Stimulated activated naive B cell treated with anti-CD40 and anti-IgM and Interleukin-4, amounts not matched to agents 10 μg/mL and 1 μg/mL and 100 μg/mL, for 72 hours (primary cell): Measurements from ENCODE around the gene DAND5.
A peak's percentile ranks its signal among the peaks of the same experiment; 100 is the strongest.

ENCODE experiments used
- ATAC-seq, 2 donors: fragments of 150-1000 bp; cut with Tn5 transposase; replicated peaks; 2 replicates each; pipeline ENCODE4 v1.10.0; 2021; ENCODE audit warnings: moderate library complexity in 1 of 2
- DNase-seq: peaks from one replicate; pipeline ENCODE4 v3.0.0; 2021
- H3K27ac Mint-ChIP-seq: one replicate; pipeline ENCODE4 v1.8.0; 2022; ENCODE audit warnings: mild to moderate bottlenecking, mixed read lengths
- H3K27me3 Mint-ChIP-seq, 2 donors: one replicate each; pipeline ENCODE4 v1.8.0; 2022; ENCODE audit warnings: mixed read lengths in 2 of 2
- H3K36me3 Mint-ChIP-seq, 2 donors: one replicate each; pipeline ENCODE4 v1.8.0; 2022; ENCODE audit warnings: mixed read lengths in 2 of 2, mild to moderate bottlenecking in 1 of 2
- H3K4me1 Mint-ChIP-seq, 2 donors: one replicate each; pipeline ENCODE4 v1.8.0; 2022; ENCODE audit warnings: mixed read lengths in 2 of 2, mild to moderate bottlenecking in 1 of 2
- H3K4me3 Mint-ChIP-seq, 2 donors: one replicate each; pipeline ENCODE4 v1.8.0; 2022; ENCODE audit warnings: mild to moderate bottlenecking in 2 of 2, mixed read lengths in 2 of 2, moderate library complexity in 1 of 2
- H3K9me3 Mint-ChIP-seq, 2 donors: one replicate each; pipeline ENCODE4 v1.8.0; 2022; ENCODE audit warnings: mixed read lengths in 2 of 2, mild to moderate bottlenecking in 1 of 2

DAND5 gene

DNA sequence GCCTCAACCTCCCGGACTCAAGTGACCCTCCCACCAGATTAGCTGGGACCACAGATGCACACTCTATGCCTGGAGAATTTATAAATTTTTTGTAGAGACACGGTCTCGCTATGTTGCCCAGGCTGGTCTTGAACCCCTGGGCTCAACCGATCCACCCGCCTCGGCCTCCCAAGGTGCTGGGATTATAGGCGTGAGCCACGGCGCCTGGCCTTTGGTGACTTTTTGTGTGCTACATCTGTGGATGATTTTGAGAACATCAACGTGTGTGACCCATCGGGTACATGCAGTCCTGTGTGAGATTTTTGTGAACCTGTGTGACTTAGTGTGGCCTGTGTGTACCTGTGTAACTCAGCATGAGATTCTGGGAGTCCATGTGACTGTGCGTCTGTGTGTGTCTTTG, 17.4 kb downstream of the DAND5 start:
- ATAC-seq (no peak), DNase-seq (no peak)
- no peak overlapping the region for H3K27ac Mint-ChIP-seq
- H3K4me3 Mint-ChIP-seq: no peak overlapping the region
- H3K27me3 Mint-ChIP-seq: peaks cover 5 to 6% of the 10 kb centered on the region in 2 donors
- H3K9me3 Mint-ChIP-seq: no peaks in the 10 kb centered on the region
- H3K36me3 Mint-ChIP-seq: no peaks in the 10 kb centered on the region
- peaks cover 0 to 11% of the 10 kb centered on the region in 2 donors for H3K4me1 Mint-ChIP-seq

DNA sequence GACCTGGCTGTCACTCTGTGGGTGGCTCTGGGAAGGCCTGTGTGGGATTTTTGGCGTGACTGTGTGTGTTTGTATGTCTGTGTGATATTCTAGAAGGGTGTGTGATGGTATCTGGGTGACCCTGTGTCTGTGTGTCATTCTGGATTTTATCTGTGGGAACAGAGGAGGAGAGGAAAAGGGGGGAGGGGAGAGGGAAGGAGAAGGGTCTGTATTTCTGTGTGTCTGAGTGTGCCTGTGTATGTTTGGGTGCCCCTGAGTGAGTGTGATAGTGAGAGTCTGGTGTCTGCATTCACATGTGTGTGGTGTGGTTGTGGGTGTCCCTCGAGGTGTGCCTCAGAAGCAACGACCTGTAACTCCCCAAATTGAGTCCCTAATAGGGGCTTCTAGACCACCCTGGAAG, 17.8 kb downstream of the DAND5 start:
- H3K4me1 Mint-ChIP-seq: peaks cover 0 to 11% of the 10 kb centered on the region in 2 donors
- ATAC-seq (no peak), DNase-seq (no peak)
- no peaks in the 10 kb centered on the region for H3K9me3 Mint-ChIP-seq
- no peak overlapping the region for H3K27ac Mint-ChIP-seq
- no peak overlapping the region for H3K4me3 Mint-ChIP-seq
- no peaks in the 10 kb centered on the region for H3K36me3 Mint-ChIP-seq
- peaks cover 5 to 6% of the 10 kb centered on the region in 2 donors for H3K27me3 Mint-ChIP-seq

DNA sequence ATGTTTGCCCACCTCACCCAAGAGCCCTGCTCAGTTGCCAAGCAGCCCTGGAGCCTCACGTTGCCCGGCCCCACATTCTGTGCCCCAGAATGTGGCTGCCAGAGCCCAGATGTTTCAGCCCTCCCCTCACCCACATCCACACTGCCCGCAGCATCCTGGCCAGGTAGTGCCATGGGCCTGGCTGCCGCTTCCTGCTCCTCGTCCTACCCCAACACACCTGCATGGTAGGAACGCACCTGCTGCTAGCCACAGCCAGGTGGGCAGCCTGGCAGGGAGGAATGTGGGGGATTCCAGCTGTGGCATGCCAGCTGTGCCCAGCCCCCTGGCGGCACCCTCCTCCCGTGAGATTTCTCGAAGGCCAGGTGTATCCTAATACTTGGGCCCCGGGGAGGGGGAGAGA, 18.4 kb downstream of the DAND5 start:
- H3K27me3 Mint-ChIP-seq: peaks cover 5 to 6% of the 10 kb centered on the region in 2 donors
- H3K36me3 Mint-ChIP-seq: no peaks in the 10 kb centered on the region
- peaks cover 0 to 11% of the 10 kb centered on the region in 2 donors for H3K4me1 Mint-ChIP-seq
- no peaks in the 10 kb centered on the region for H3K9me3 Mint-ChIP-seq
- ATAC-seq: no peak
- H3K4me3 Mint-ChIP-seq: no peak overlapping the region
- no peak for DNase-seq
- H3K27ac Mint-ChIP-seq: no peak overlapping the region

DNA sequence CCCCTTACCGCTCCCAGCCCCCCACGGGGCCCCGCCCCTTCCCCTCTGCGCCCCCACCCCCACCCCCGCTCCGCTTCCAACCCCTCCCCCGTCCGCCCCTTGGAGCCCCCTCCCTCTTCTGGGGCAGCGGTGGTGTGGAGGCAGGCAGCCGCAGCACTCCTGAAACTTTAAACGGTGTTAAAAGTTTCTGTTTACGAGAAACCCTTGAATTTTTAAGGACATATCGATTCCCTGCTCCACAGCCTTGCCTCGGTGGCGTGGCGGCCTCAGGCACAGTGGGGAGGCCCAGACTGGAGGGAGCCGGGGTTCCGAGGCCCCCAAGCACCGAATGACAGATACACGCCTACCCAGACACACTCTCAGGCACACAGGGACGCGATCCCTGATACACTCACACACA, 21.1 kb downstream of the DAND5 start:
- no peak for ATAC-seq
- Mint-ChIP-seq H3K4me3 (no peak overlapping the region), H3K27ac (no peak overlapping the region), H3K9me3 (no peaks in the 10 kb centered on the region), H3K27me3 (peaks cover 13 to 18% of the 10 kb centered on the region in 2 donors), H3K36me3 (peaks cover 0 to 3% of the 10 kb centered on the region in 2 donors), H3K4me1 (peaks cover 8 to 9% of the 10 kb centered on the region in 2 donors)
- DNase-seq: no peak

DNA sequence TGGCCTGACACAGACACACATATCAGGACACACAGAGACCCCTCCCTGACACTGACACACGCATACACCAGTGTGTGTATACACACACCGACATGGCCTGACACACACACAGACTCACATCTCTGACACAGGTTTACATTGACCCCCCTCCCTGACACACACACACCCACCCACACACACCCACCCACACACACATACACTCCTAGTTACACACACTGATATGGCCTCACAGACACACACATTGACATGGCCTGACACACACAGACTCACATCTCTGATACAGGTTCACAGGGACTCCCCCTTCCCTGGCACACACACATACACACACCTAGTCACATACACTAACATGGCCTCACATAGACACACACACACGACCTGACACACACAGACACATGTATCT, 21.5 kb downstream of the DAND5 start:
- H3K4me1 Mint-ChIP-seq: peaks cover 7 to 9% of the 10 kb centered on the region in 2 donors
- H3K27me3 Mint-ChIP-seq: peaks cover 13 to 19% of the 10 kb centered on the region in 2 donors
- no peaks in the 10 kb centered on the region for H3K9me3 Mint-ChIP-seq
- peaks cover 0 to 3% of the 10 kb centered on the region in 2 donors for H3K36me3 Mint-ChIP-seq
- no peak overlapping the region for H3K4me3 Mint-ChIP-seq
- no peak for ATAC-seq
- no peak for DNase-seq
- no peak overlapping the region for H3K27ac Mint-ChIP-seq

DNA sequence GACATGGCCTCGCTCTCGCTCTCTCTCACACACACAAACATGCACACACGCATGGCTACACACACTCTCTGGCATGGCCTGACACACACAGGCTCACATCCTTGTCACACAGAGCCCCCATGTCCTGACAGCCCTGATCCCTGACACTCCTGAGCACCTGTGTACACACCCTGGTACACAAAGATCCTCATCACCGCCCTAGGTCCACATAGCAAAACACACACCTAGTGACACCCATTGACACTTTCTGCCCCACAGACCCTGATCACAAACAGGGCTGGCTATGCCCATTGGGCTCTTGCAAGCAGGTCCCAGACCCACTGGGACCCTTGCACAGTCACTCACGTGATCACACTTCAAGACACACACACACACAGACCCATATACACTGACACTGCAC, 21.9 kb downstream of the DAND5 start:
- peaks cover 10 to 13% of the 10 kb centered on the region in 2 donors for H3K4me1 Mint-ChIP-seq
- H3K9me3 Mint-ChIP-seq: no peaks in the 10 kb centered on the region
- H3K27ac Mint-ChIP-seq: no peak overlapping the region
- peaks cover 0 to 3% of the 10 kb centered on the region in 2 donors for H3K36me3 Mint-ChIP-seq
- no peak for DNase-seq
- H3K27me3 Mint-ChIP-seq: peaks cover 17 to 24% of the 10 kb centered on the region in 2 donors
- no peak for ATAC-seq
- H3K4me3 Mint-ChIP-seq: no peak overlapping the region

DNA sequence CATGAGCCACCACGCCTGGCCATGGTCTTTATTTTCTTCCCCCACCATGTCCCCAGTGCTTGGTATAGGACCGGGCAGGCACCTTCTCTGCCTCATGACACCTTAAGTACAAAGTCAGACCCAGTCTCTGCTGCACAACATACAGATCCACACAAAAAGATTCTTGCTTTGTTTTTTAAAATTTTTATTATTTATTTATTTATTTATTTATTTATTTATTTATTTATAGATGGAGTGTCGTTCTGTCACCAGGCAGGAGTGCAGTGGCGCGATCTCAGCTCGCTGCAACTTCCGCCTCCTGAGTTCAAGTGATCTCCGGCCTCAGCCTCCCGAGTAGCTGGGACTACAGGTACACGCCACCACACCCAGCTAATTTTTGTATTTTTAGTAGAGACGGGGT, 23.4 kb downstream of the DAND5 start:
- ATAC-seq (no peak), DNase-seq (no peak)
- no peak overlapping the region for H3K4me3 Mint-ChIP-seq
- no peaks in the 10 kb centered on the region for H3K9me3 Mint-ChIP-seq
- H3K36me3 Mint-ChIP-seq: peaks cover 0 to 3% of the 10 kb centered on the region in 2 donors
- H3K27me3 Mint-ChIP-seq: peaks cover 12 to 26% of the 10 kb centered on the region in 2 donors
- peaks cover 10 to 13% of the 10 kb centered on the region in 2 donors for H3K4me1 Mint-ChIP-seq
- no peak overlapping the region for H3K27ac Mint-ChIP-seq

DNA sequence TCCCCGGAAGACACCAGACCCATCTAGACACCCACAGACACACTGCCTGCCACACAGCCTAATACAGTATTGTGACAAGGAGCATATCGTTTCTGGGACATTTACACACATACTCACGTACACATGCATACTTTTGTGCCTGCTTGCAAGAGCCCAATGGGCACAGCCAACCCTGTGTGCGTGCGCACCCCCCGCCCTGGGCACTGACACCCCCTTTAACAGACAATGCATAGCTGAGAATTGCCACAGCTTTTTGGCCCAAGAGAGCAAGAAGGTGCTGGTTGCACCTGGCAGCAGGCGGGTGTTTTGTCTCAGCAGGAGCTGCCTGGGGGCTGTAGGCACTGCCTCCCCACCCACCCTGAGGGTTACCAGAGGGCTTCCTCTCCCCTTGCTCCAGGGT, 24.2 kb downstream of the DAND5 start:
- ATAC-seq (no peak), DNase-seq (no peak)
- Mint-ChIP-seq H3K4me1 (peaks cover 10 to 13% of the 10 kb centered on the region in 2 donors), H3K36me3 (peaks cover 0 to 3% of the 10 kb centered on the region in 2 donors), H3K9me3 (no peaks in the 10 kb centered on the region), H3K4me3 (no peak overlapping the region), H3K27me3 (peaks cover 12 to 32% of the 10 kb centered on the region in 2 donors), H3K27ac (no peak overlapping the region)

DNA sequence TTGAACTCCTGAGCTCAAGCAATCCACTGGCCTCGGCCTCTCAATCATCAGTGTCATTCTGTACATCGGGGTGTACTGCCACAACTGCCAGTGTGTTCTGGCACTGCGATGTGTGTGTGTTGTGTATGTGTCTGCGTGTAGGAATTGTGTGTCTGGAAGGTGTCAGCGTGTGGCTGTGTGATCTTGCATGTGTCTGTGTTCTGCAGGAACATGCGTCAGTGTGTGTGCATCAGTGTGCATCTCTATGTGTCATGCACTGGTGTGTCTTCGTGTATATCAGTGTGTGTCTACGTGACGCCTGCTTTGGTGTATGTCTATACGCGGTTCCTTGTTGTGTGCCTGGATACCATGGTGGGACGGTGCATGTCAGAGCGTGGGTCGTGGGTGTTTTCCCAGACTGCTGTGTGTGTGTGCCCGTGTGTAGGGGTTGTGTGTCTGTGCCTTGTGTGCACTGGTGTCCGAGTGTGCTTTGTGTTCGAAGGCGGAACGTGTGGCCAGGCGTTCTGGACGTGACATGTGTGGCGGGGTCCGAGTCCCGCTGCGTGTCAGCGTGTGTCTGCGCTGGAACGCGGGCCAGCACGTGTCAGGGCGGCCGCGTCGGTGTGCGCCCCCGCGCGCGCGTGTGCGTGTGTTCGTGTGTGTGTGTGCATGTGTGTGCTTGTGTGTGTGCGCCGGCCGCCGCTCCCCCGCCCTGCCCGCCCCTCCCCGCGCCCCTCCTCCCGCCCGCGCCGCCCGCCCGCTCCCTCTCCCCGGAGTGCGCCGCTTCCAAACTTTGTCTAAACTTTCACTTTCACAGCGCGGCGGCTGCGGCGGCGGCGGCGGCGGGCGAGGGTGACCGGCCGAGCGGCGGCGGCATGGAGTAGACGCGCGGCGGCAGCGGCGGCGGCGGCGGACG, 25.6 kb downstream of the DAND5 start, which contains the start of gene NFIX:
NFIX (plus strand) TSS at position 775 of the 895 bp plus-strand sequence. CDS start 363 bp downstream, outside the sequence.
- H3K27ac Mint-ChIP-seq: peak within 1 kb of the TSS; percentile 60
- peak within 1 kb of the TSS; percentile 87 to 90 for H3K4me3 Mint-ChIP-seq
- DNase-seq (no peak), ATAC-seq (peak; percentile 54 to 60)
- peaks cover 0 to 3% of the 10 kb centered on the region in 2 donors for H3K36me3 Mint-ChIP-seq
- peaks cover 10 to 13% of the 10 kb centered on the region in 2 donors for H3K4me1 Mint-ChIP-seq
- H3K9me3 Mint-ChIP-seq: no peaks in the 10 kb centered on the region
- H3K27me3 Mint-ChIP-seq: peaks cover 12 to 32% of the 10 kb centered on the region in 2 donors

DNA sequence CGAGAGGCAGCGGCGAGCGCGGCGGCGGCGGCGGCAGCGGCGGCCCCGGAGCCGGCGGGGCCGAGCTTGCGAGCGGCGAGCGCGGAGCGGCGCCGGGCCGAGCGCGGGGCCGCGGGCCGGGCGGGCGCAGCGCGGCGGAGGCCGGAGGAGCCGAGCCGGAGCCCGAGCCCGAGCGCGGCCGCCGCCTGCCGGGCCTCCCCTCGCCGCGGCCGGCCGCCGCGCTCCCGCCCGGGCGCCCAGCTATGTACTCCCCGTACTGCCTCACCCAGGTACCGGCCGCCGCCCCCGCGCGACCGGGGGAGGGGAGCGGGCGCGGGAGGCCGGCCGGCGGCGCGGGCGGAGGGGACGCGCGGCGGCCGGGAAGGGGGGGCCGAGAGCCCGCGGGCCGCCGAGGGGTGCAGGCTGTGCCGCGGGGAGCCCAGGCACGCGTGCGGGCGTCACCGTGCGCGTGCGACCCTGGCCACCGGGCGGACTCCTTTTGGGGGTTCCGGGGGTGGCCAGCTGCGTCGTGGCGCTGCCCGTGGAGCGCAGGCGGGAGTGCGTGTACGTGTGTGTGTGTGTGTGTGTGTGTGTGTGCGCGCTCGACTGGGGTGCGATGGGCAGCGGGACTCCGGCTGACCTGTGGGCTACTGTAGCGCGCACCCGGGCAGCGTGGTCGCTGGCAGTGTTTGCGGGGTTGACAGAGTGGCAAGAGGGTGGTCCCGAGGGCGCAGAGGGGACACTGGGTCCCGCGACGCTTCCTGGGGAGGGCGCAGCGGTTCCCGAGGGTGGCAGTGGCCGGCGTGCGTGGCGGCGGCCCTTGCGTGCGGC, 26.4 kb downstream of the DAND5 start:
- no peak for DNase-seq
- peaks cover 12 to 32% of the 10 kb centered on the region in 2 donors for H3K27me3 Mint-ChIP-seq
- no peaks in the 10 kb centered on the region for H3K9me3 Mint-ChIP-seq
- H3K4me3 Mint-ChIP-seq: peak overlapping the region; percentile 87 to 90
- ATAC-seq: peak; percentile 43 to 45
- H3K4me1 Mint-ChIP-seq: peaks cover 10 to 13% of the 10 kb centered on the region in 2 donors
- peak overlapping the region; percentile 53 for H3K27ac Mint-ChIP-seq
- peaks cover 0 to 3% of the 10 kb centered on the region in 2 donors for H3K36me3 Mint-ChIP-seq

DNA sequence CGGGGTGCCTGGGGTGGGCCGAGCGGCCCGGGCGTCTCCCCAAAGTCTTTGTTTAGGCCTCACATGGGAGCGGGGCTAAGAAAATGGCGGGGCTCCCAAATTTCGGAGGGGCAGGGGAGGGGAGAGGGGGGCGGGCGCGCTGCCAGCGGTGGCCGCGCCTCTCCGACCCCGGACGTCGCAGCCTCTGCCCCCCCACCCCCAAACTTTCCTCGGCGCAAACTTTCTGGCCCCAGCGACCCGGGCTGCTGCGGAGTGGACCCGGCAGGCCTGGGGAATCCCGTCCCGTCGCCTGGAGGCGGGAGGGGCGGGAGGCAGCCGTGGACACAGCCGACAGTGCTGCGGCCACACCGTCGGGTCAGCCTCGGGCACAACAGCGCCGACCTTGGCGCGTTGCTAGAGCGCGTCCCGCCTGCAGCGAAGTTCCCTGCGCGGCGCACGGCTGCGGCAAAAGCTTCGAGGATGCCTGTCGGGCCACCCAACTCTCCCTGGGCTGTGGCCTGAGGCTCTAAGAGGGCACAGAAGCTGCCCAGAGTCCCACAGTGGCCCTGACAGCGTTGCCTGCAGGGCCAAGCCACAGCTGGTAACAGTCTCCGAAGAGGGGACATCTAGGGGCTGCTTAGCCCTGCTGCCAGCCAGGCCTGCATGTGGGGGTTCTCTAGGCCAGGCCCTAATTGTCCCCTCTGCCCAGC, 27.2 kb downstream of the DAND5 start:
- Mint-ChIP-seq H3K36me3 (peaks cover 0 to 3% of the 10 kb centered on the region in 2 donors), H3K27me3 (peaks cover 12 to 32% of the 10 kb centered on the region in 2 donors), H3K4me3 (peak overlapping the region; percentile 47 to 90), H3K27ac (no peak overlapping the region), H3K4me1 (peaks cover 8 to 13% of the 10 kb centered on the region in 2 donors), H3K9me3 (no peaks in the 10 kb centered on the region)
- ATAC-seq (no peak), DNase-seq (no peak)

DNA sequence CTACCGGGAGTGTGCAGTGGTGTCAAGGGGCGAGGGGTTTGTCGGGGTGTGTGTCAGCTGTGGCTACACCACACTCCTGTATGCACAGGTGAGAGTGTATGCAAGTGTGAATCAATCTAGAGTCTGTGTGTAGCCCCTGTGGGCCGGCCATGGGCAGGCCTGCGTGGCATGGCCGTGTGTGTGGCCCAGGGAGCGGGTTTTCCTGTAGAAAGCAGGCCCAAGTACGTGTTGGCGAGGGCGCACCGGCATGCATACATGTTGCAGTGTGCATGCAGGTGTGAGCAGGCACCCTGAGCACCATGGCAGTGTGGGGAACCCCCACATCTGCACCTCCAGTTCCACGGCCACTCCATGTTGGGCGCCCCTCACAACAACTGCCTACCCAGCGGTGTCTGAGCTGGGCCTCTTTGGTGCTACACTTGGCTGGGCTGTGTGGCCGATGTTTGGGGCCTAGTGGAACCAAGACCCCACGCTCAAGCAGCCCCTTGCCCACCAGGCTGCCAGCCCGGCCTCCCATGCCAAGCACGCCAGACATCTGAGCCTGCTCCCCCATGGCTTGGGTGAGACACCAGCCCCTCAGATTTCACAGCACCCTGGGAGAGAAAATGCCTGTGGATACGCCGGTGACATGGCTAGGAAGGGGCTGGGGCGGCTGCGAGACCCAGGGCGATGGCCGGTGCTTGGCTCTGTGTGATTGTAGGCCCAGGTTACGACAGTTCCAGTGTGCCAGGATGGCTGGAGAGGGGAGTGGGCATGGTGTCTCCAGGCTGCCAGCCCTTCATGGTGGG, 28.0 kb downstream of the DAND5 start:
- Mint-ChIP-seq H3K27ac (no peak overlapping the region), H3K4me1 (peaks cover 8 to 13% of the 10 kb centered on the region in 2 donors)

More for the DNA sequence above, 28.0 kb downstream of the DAND5 start:
- ATAC-seq (no peak), DNase-seq (no peak)
- peak overlapping the region in 1 of 2 donors; percentile 46 for H3K4me3 Mint-ChIP-seq
- H3K9me3 Mint-ChIP-seq: no peaks in the 10 kb centered on the region
- peaks cover 12 to 32% of the 10 kb centered on the region in 2 donors for H3K27me3 Mint-ChIP-seq
- peaks cover 0 to 3% of the 10 kb centered on the region in 2 donors for H3K36me3 Mint-ChIP-seq
